ENCODE measurements around the gene ARID5A.
A peak's percentile ranks its signal among the peaks of the same experiment; 100 is the strongest.
"Not testable (repeated sequence)": the region's sequence is repeated elsewhere in the genome, so short reads cannot be mapped to it uniquely, and the experiment has no call there.

The ARID5A gene, protein sequence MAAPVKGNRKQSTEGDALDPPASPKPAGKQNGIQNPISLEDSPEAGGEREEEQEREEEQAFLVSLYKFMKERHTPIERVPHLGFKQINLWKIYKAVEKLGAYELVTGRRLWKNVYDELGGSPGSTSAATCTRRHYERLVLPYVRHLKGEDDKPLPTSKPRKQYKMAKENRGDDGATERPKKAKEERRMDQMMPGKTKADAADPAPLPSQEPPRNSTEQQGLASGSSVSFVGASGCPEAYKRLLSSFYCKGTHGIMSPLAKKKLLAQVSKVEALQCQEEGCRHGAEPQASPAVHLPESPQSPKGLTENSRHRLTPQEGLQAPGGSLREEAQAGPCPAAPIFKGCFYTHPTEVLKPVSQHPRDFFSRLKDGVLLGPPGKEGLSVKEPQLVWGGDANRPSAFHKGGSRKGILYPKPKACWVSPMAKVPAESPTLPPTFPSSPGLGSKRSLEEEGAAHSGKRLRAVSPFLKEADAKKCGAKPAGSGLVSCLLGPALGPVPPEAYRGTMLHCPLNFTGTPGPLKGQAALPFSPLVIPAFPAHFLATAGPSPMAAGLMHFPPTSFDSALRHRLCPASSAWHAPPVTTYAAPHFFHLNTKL

DNA sequence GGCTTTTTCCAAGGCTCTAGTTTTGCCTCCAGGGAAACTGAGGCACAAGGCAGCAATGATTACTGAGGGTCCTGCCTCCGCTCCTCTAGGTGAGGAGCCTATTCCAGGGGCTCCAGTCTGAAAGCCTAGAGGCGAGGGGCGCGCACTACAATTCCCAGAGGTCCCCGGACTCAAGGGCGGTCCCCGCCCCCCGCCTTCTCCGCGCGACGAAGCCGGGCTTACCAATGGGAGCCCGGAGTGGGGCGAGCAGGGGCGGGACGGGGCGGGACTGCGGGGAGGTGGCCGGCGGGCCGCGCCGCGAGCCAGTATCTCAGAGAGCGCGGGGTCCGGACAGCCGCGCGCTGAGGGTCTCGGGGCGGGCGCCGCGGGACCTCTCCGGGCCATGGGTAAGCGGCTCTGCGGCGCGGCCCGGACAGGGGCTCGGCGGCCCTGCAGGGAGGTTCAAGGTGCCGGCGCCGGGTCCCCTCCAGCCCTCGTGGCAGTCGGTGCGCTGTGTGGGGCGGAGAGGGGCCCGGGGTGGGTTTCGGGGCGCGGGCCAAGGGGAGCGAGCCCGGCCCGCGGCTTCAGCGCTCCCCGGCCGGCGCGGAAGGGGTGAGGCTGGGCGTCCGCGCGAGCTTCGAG is at the start of gene ARID5A:
TSS of gene ARID5A (plus strand) at position 308 of the 621 bp plus-strand sequence. CDS start at position 383, 75 bp downstream.
- H3K27ac ChIP-seq (ENCODE audit: low read depth, low read length): no peak within 1 kb of the TSS

GRCh38 chr2:96489261-96489660 is 47.3 kb upstream of the ARID5A start:
- H3K27ac ChIP-seq (ENCODE audit: low read depth, low read length): no peak overlapping the region
- H2AFZ ChIP-seq (ENCODE audit: low read length, unreplicated experiment): no peak overlapping the region
- H3K36me3 ChIP-seq (ENCODE audit: insufficient read depth, low read length): no peaks in the 10 kb centered on the region

More for the DNA sequence above, at the start of gene ARID5A:
- peaks cover 3% of the 10 kb centered on the region for H3K79me2 ChIP-seq (ENCODE audit: control insufficient read depth, insufficient read depth, low read length, unreplicated experiment)
- H3K36me3 ChIP-seq (ENCODE audit: insufficient read depth, low read length): no peaks in the 10 kb centered on the region
- H3K4me3 ChIP-seq (ENCODE audit: low read depth, low read length): peak within 1 kb of the TSS; percentile 84
- peaks cover 29% of the 10 kb centered on the region for H3K4me1 ChIP-seq (ENCODE audit: control insufficient read depth, insufficient read depth, low read length, unreplicated experiment)
- 0 out of 2 replicates have a peak, but pooled peaks cover 11% of the 10 kb centered on the region for H3K27me3 ChIP-seq (ENCODE audit: insufficient read depth, low read length)
- H2AFZ ChIP-seq (ENCODE audit: low read length, unreplicated experiment): peak within 1 kb of the TSS; percentile 44

GRCh38 chr2:96489663-96490062 is 46.9 kb upstream of the ARID5A start:
- Histone ChIP-seq H2AFZ (ENCODE audit: low read length, unreplicated experiment) (no peak overlapping the region), H3K4me3 (ENCODE audit: low read depth, low read length) (no peak overlapping the region), H3K27ac (ENCODE audit: low read depth, low read length) (no peak overlapping the region), H3K27me3 (ENCODE audit: insufficient read depth, low read length) (peaks cover 9% of the 10 kb centered on the region; the same call in 1 of the 2 replicates), H3K79me2 (ENCODE audit: control insufficient read depth, insufficient read depth, low read length, unreplicated experiment) (no peaks in the 10 kb centered on the region), H3K4me1 (ENCODE audit: control insufficient read depth, insufficient read depth, low read length, unreplicated experiment) (peaks cover 12% of the 10 kb centered on the region), H3K36me3 (ENCODE audit: insufficient read depth, low read length) (no peaks in the 10 kb centered on the region)

More at GRCh38 chr2:96489261-96489660, 47.3 kb upstream of the ARID5A start:
- Histone ChIP-seq H3K27me3 (ENCODE audit: insufficient read depth, low read length) (peaks cover 5% of the 10 kb centered on the region; the same call in 1 of the 2 replicates), H3K79me2 (ENCODE audit: control insufficient read depth, insufficient read depth, low read length, unreplicated experiment) (no peaks in the 10 kb centered on the region), H3K4me1 (ENCODE audit: control insufficient read depth, insufficient read depth, low read length, unreplicated experiment) (peaks cover 12% of the 10 kb centered on the region), H3K4me3 (ENCODE audit: low read depth, low read length) (no peak overlapping the region)

DNA sequence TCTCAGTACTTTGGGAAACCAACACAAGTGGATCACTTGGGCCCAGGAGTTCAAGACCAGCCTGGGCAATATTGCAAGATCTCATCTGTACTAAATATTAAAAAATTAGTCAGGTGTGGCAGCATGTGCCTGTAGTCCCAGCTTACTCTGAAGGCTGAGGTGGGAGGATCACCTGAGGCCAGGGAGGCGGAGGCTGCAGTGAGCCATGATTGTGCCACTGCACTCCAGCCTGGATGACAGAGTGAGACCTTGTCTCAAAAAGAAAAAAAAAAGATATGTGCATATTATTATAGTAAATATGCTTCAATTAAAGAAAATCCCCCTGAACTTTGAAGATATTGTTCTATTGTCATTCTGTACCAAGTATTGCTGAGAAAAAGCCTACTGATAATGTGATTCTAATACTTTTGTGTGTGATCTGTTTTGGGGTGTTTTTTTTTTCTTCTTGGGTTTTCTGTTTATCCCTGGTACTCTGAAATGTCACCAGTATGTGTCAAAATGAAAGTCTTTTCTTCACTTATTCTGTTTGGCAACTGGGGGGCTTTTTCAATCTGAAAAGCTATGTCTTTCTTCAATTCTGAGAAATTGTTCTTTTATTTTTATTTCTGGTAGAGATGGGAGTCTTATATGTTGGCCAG is 44.6 kb upstream of the ARID5A start:
- H2AFZ ChIP-seq (ENCODE audit: low read length, unreplicated experiment): no peak overlapping the region
- no peaks in the 10 kb centered on the region for H3K79me2 ChIP-seq (ENCODE audit: control insufficient read depth, insufficient read depth, low read length, unreplicated experiment)
- H3K27ac ChIP-seq (ENCODE audit: low read depth, low read length): no peak overlapping the region
- peaks cover 25% of the 10 kb centered on the region for H3K27me3 ChIP-seq (ENCODE audit: insufficient read depth, low read length)
- H3K4me1 ChIP-seq (ENCODE audit: control insufficient read depth, insufficient read depth, low read length, unreplicated experiment): no peaks in the 10 kb centered on the region
- no peaks in the 10 kb centered on the region for H3K36me3 ChIP-seq (ENCODE audit: insufficient read depth, low read length)
- no peak overlapping the region for H3K4me3 ChIP-seq (ENCODE audit: low read depth, low read length)

DNA sequence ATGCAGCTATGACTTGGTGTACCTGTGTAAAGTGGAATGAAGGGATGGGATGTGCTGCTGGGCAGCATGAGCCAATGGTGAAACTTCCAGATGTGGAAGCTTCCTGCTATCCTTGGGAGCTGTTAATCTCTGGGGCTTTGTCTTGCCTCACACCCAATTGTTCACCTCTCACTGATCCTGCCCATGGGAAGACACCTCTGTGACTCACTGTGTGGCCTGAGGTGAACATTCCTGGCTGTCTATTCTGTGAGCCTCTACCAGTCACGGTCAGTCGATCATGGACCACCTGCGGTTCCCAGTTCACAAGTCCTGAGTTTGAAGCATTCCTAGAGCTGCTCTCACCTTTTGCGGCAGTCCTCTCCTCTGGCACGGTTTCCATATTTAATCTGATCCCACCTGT is 43.5 kb upstream of the ARID5A start:
- H3K36me3 ChIP-seq (ENCODE audit: insufficient read depth, low read length): no peaks in the 10 kb centered on the region
- H3K4me3 ChIP-seq (ENCODE audit: low read depth, low read length): no peak overlapping the region
- H2AFZ ChIP-seq (ENCODE audit: low read length, unreplicated experiment): no peak overlapping the region
- H3K4me1 ChIP-seq (ENCODE audit: control insufficient read depth, insufficient read depth, low read length, unreplicated experiment): no peaks in the 10 kb centered on the region
- no peak overlapping the region for H3K27ac ChIP-seq (ENCODE audit: low read depth, low read length)
- no peaks in the 10 kb centered on the region for H3K79me2 ChIP-seq (ENCODE audit: control insufficient read depth, insufficient read depth, low read length, unreplicated experiment)
- peaks cover 25% of the 10 kb centered on the region for H3K27me3 ChIP-seq (ENCODE audit: insufficient read depth, low read length)

GRCh38 chr2:96494188-96494587 is 42.4 kb upstream of the ARID5A start:
- Histone ChIP-seq H2AFZ (ENCODE audit: low read length, unreplicated experiment) (no peak overlapping the region), H3K36me3 (ENCODE audit: insufficient read depth, low read length) (no peaks in the 10 kb centered on the region), H3K27me3 (ENCODE audit: insufficient read depth, low read length) (peaks cover 28% of the 10 kb centered on the region), H3K4me3 (ENCODE audit: low read depth, low read length) (no peak overlapping the region), H3K4me1 (ENCODE audit: control insufficient read depth, insufficient read depth, low read length, unreplicated experiment) (no peaks in the 10 kb centered on the region), H3K27ac (ENCODE audit: low read depth, low read length) (no peak overlapping the region), H3K79me2 (ENCODE audit: control insufficient read depth, insufficient read depth, low read length, unreplicated experiment) (no peaks in the 10 kb centered on the region)

- H3K36me3 ChIP-seq (ENCODE audit: insufficient read depth, low read length): no peaks in the 10 kb centered on the region
- H2AFZ ChIP-seq (ENCODE audit: low read length, unreplicated experiment): no peak overlapping the region
- no peak overlapping the region for H3K4me3 ChIP-seq (ENCODE audit: low read depth, low read length)
- H3K27ac ChIP-seq (ENCODE audit: low read depth, low read length): no peak overlapping the region
- H3K27me3 ChIP-seq (ENCODE audit: insufficient read depth, low read length): peaks cover 46% of the 10 kb centered on the region
- H3K79me2 ChIP-seq (ENCODE audit: control insufficient read depth, insufficient read depth, low read length, unreplicated experiment): no peaks in the 10 kb centered on the region
- no peaks in the 10 kb centered on the region for H3K4me1 ChIP-seq (ENCODE audit: control insufficient read depth, insufficient read depth, low read length, unreplicated experiment)
Measured at GRCh38 chr2:96495982-96496629, 40.4 kb upstream of the ARID5A start.

DNA sequence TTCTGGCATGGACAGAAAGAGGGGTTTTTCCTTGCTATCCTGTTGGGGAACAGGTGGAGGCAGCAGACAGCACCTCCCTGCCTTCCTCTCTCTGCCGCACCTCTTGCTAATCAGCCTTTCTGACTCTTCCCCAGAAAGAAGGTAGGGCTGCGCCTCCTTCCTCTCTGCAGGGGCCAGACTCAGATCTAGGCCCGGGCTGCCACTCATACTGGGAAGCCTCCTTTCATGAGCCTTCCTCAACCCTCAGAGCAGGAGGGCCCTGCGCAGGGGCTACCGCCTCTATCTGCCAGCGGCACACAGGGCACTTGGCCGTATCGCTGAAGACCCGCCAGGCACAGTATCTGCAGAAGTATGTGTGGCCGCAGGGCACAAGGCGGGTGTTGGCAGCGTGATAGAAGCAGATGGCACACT is 38.5 kb upstream of the ARID5A start:
- H3K4me3 ChIP-seq (ENCODE audit: low read depth, low read length): no peak overlapping the region
- no peaks in the 10 kb centered on the region for H3K36me3 ChIP-seq (ENCODE audit: insufficient read depth, low read length)
- peaks cover 45% of the 10 kb centered on the region for H3K27me3 ChIP-seq (ENCODE audit: insufficient read depth, low read length)
- H3K4me1 ChIP-seq (ENCODE audit: control insufficient read depth, insufficient read depth, low read length, unreplicated experiment): peaks cover 5% of the 10 kb centered on the region
- no peaks in the 10 kb centered on the region for H3K79me2 ChIP-seq (ENCODE audit: control insufficient read depth, insufficient read depth, low read length, unreplicated experiment)
- H3K27ac ChIP-seq (ENCODE audit: low read depth, low read length): no peak overlapping the region
- no peak overlapping the region for H2AFZ ChIP-seq (ENCODE audit: low read length, unreplicated experiment)

DNA sequence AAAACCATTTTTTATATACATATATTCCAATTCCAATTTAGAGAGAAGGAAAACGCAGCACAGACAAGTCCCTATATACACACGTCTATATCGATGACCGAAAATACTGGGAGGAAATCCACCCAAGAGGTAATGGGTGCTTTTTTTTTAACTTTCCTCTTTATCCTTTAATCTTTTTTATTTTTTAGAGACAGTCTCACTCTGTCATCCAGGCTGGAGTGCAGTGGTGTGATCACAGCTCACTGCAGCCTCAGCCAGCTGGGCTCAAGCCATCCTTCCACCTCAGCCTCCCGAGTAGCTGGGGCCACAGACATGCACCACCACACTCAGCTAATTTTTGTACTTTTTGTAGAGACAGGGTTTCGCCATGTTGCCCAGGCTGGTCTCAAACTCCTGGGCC is 37.9 kb upstream of the ARID5A start:
- H3K27ac ChIP-seq (ENCODE audit: low read depth, low read length); H3K4me3 ChIP-seq (ENCODE audit: low read depth, low read length); H3K79me2 ChIP-seq (ENCODE audit: control insufficient read depth, insufficient read depth, low read length, unreplicated experiment); H3K4me1 ChIP-seq (ENCODE audit: control insufficient read depth, insufficient read depth, low read length, unreplicated experiment); H3K36me3 ChIP-seq (ENCODE audit: insufficient read depth, low read length); H2AFZ ChIP-seq (ENCODE audit: low read length, unreplicated experiment): not testable (repeated sequence)
- H3K27me3 ChIP-seq (ENCODE audit: insufficient read depth, low read length): peaks cover 45% of the 10 kb centered on the region
